Adrenal gland (tissue), 12 donors: Measurements from ENCODE around the gene PDLIM5. TPM values are rescaled to one million over a fixed set of nuclear protein-coding genes. Genes with fewer than 3 reads are reported as not detected.

Source experiments
- DNase-seq, 7 donors: peaks; one replicate each; pipeline ENCODE4 v3.0.0-alpha.2; 2019 to 2020
- H3K27ac ChIP-seq, 5 donors: fragments of 200-600 bp; sonication (generic) in 4 of 5; 1 replicate in 3 of 5; 2 replicates in 2 of 5; pipeline versions ENCODE4 v1.5.1 to v1.8.0; 2016 to 2020; ENCODE audit warnings: mild to moderate bottlenecking in 1 of 5
- H3K27me3 ChIP-seq: fragments of 200-600 bp; 2 replicates; pipeline ENCODE4 v1.8.0; 2021
- H3K36me3 ChIP-seq, 2 donors: fragments of 200-600 bp; replicated peaks in 1 of 2; 1 replicate in 1 of 2; 2 replicates in 1 of 2; pipeline versions ENCODE4 v1.5.1 to v1.8.0; 2018 to 2022
- H3K4me1 ChIP-seq, 2 donors: fragments of 200-600 bp; replicated peaks in 1 of 2; 1 replicate in 1 of 2; 2 replicates in 1 of 2; pipeline versions ENCODE4 v1.5.1 to v1.8.0; 2018 to 2021
- H3K4me3 ChIP-seq, 4 donors: fragments of 200-600 bp; sonication (generic) in 3 of 4; one replicate each; pipeline ENCODE4 v1.5.1; 2016 to 2018
- H3K9me3 ChIP-seq, 3 donors: fragments of 200-600 bp; sonication (generic) in 1 of 3; replicated peaks in 1 of 3; 1 replicate in 2 of 3; 2 replicates in 1 of 3; pipeline versions ENCODE4 v1.5.1 to v1.8.0; 2016 to 2021
- CTCF ChIP-seq, 6 experiments: fragments of 450-650 bp in 4 of 6; fragments of 200-600 bp in 2 of 6; sonication (generic) in 1 of 6; IDR thresholded peaks; 1 replicate in 5 of 6; 2 replicates in 1 of 6; pipeline versions ENCODE4 v1.5.1 to v1.8.0; 2016 to 2021; ENCODE audit warnings: antibody characterized with exemption in 6 of 6, mild to moderate bottlenecking in 2 of 6, moderate library complexity in 1 of 6
- POLR2A ChIP-seq, 2 donors: fragments of 450-650 bp; IDR thresholded peaks; one replicate each; pipeline ENCODE4 v1.6.1; 2017; ENCODE audit warnings: antibody characterized with exemption in 2 of 2, mild to moderate bottlenecking in 2 of 2, moderate library complexity in 1 of 2
- WGBS, 4 donors: extraction: QIAGEN DNeasy Blood & Tissue Kit in 2 of 4; methylation state at CpG; one replicate each; pipeline versions ENCODE4 v1.1.5 to v1.1.7; 2013 to 2017; 5-methylcytosine and 5-hydroxymethylcytosine counted together
- intact Hi-C, 2 donors: fragments of 100-400 bp; cut with DNase I; formaldehyde crosslinking; loops; one replicate each; pipeline versions ENCODE4 v1.14.1 to v1.15.0; 2022 to 2023
- polyA plus RNA-seq, 3 donors: library from polyadenylated mRNA; stranded (reverse); fragments of 200-250 nt in 2 of 3; fragments of 350-450 nt in 1 of 3; fragmentation: Illumina TruSeq in 1 of 3; extraction: RNeasy Lipid Tissue Mini Kit (QIAGEN cat#74804) in 1 of 3; gene quantifications; one replicate each; pipeline ENCODE4 v1.2.3, GENCODE V29; 2013 to 2014
- total RNA-seq, 9 donors: library from RNA; depleted of rRNA in 4 of 9; stranded (reverse); fragments of >200 nt in 4 of 9; fragments of 120-200 nt in 1 of 9; fragmentation: NEBNext Ultra II Directional in 1 of 9; extraction: Animal tissue kit (Norgen Biotek cat#: 25700) in 1 of 9; gene quantifications; one replicate each; pipeline versions ENCODE4 v1.1.0 to v1.2.4, GENCODE V29; 2013 to 2023
- donor health status: healthy with polysubstance abuse.
- donor health status: Bipolar disorder and iron deficiency.
- donor health status: DM: yes; HTN: yes; CAD: no.
- donor health status: DM: no; HTN: no; CAD: no.
- donor health status: DM: no; HTN: no; CAD: no.
- donor health status: DM: yes; HTN: yes; CAD: no.

PDLIM5 gene
- total and polyA plus RNA-seq, 12 donors, result 26.2 to 150 (median 84.0) TPM

GRCh38 chr4:94698187-94698586 lies 246.4 kb downstream of the PDLIM5 start:
- no peak overlapping the region for H3K27ac ChIP-seq
- intact Hi-C loops, result no loop called here
- no peak for TF ChIP-seq CTCF (IDR thresholded peaks at IDR 0.05)
- no peak for TF ChIP-seq POLR2A (IDR thresholded peaks at IDR 0.05)

GRCh38 chr4:94700298-94700697 lies 248.6 kb downstream of the PDLIM5 start:
- Histone ChIP-seq H3K36me3 (no peaks in the 10 kb centered on the region), H3K27ac (no peak overlapping the region), H3K27me3 (no peaks in the 10 kb centered on the region), H3K9me3 (no peaks in the 10 kb centered on the region), H3K4me1 (no peaks in the 10 kb centered on the region), H3K4me3 (no peak overlapping the region)
- intact Hi-C loops, result no loop called here
- DNase-seq, result no peak
- TF ChIP-seq CTCF (IDR thresholded peaks at IDR 0.05) (no peak), POLR2A (IDR thresholded peaks at IDR 0.05) (no peak)

More at GRCh38 chr4:94698187-94698586, 246.4 kb downstream of the PDLIM5 start:
- no peak for DNase-seq
- Histone ChIP-seq H3K36me3 (no peaks in the 10 kb centered on the region), H3K9me3 (no peaks in the 10 kb centered on the region), H3K4me3 (no peak overlapping the region), H3K27me3 (no peaks in the 10 kb centered on the region), H3K4me1 (no peaks in the 10 kb centered on the region)

GRCh38 chr4:94701631-94702300 lies 250.0 kb downstream of the PDLIM5 start:
- DNase-seq, result no peak
- Histone ChIP-seq H3K27ac (no peak overlapping the region), H3K4me1 (no peaks in the 10 kb centered on the region), H3K9me3 (no peaks in the 10 kb centered on the region), H3K4me3 (no peak overlapping the region), H3K27me3 (no peaks in the 10 kb centered on the region), H3K36me3 (no peaks in the 10 kb centered on the region)
- TF ChIP-seq CTCF (IDR thresholded peaks at IDR 0.05) (no peak), POLR2A (IDR thresholded peaks at IDR 0.05) (no peak)
- intact Hi-C loops, result no loop called here
- 66 to 71% (median 69%) methylated on average over 8 of the region's 8 CpGs for whole genome bisulfite sequencing, 4 donors

GRCh38 chr4:94711635-94712034 lies 259.9 kb downstream of the PDLIM5 start:
- Histone ChIP-seq H3K9me3 (no peaks in the 10 kb centered on the region), H3K4me1 (no peaks in the 10 kb centered on the region), H3K36me3 (no peaks in the 10 kb centered on the region), H3K27me3 (no peaks in the 10 kb centered on the region), H3K4me3 (no peak overlapping the region), H3K27ac (no peak overlapping the region)
- intact Hi-C loops, result no loop called here
- 86 to 93% (median 92%) methylated on average over 5 of the region's 5 CpGs for WGBS, 4 donors
- TF ChIP-seq POLR2A (IDR thresholded peaks at IDR 0.05) (no peak), CTCF (IDR thresholded peaks at IDR 0.05) (no peak)
- no peak for DNase-seq
